Uterus (tissue), 2 donors: ENCODE measurements around the gene CALML5.

Experiments used
- CTCF ChIP-seq, 4 experiments: fragments of 200-600 bp in 2 of 4; fragments of 450-650 bp in 2 of 4; sonication (generic) in 2 of 4; IDR thresholded peaks; one replicate each; pipeline ENCODE4 v1.5.1; 2016 to 2019; ENCODE audit warnings: antibody characterized with exemption in 4 of 4, mild to moderate bottlenecking in 2 of 4, moderate library complexity in 1 of 4
- POLR2A ChIP-seq, 2 donors: fragments of 450-650 bp; IDR thresholded peaks; one replicate each; pipeline ENCODE4 v1.6.1; 2016; ENCODE audit warnings: antibody characterized with exemption in 2 of 2, mild to moderate bottlenecking in 1 of 2, moderate library complexity in 1 of 2

GRCh38 chr10:5502571-5503476 is 3.5 kb upstream of the CALML5 start:
- TF ChIP-seq CTCF (IDR thresholded peaks at IDR 0.05) (no peak), POLR2A (IDR thresholded peaks at IDR 0.05) (no peak)
